Uterus (tissue), 4 donors: ENCODE data around the gene TUT7. TPM values are rescaled to one million over a fixed set of nuclear protein-coding genes. Genes with fewer than 3 reads are reported as not detected.
A peak's percentile ranks its signal among the peaks of the same experiment; 100 is the strongest.

Source experiments
- DNase-seq, 2 donors: peaks; one replicate each; pipeline ENCODE4 v3.0.0-alpha.2; 2019 to 2020
- H3K27ac ChIP-seq, 2 donors: fragments of 200-600 bp; sonication (generic); 1 replicate in 1 of 2; 2 replicates in 1 of 2; pipeline ENCODE4 v1.5.1; 2016 to 2018
- H3K27me3 ChIP-seq, 2 donors: fragments of 200-600 bp; sonication (generic); one replicate each; pipeline ENCODE4 v1.5.1; 2018 to 2019; ENCODE audit warnings: control low read depth in 1 of 2
- H3K36me3 ChIP-seq, 2 donors: fragments of 200-600 bp; sonication (generic); one replicate each; pipeline ENCODE4 v1.5.1; 2019; ENCODE audit warnings: control low read depth in 1 of 2
- H3K4me1 ChIP-seq, 2 donors: fragments of 200-600 bp; sonication (generic); one replicate each; pipeline ENCODE4 v1.5.1; 2018 to 2019; ENCODE audit warnings: control low read depth in 1 of 2
- H3K4me3 ChIP-seq, 2 donors: fragments of 200-600 bp; sonication (generic); 1 replicate in 1 of 2; 2 replicates in 1 of 2; pipeline ENCODE4 v1.5.1; 2018 to 2019; ENCODE audit warnings: mild to moderate bottlenecking in 1 of 2
- H3K9me3 ChIP-seq, 2 donors: fragments of 200-600 bp; sonication (generic); one replicate each; pipeline ENCODE4 v1.5.1; 2019; ENCODE audit warnings: control low read depth in 1 of 2
- POLR2A ChIP-seq, 2 donors: fragments of 450-650 bp; IDR thresholded peaks; one replicate each; pipeline ENCODE4 v1.6.1; 2016; ENCODE audit warnings: antibody characterized with exemption in 2 of 2, mild to moderate bottlenecking in 1 of 2, moderate library complexity in 1 of 2
- intact Hi-C: fragments of 100-400 bp; cut with DNase I; formaldehyde crosslinking; loops from one replicate; pipeline ENCODE4 v1.15.1; 2023; ENCODE audit warnings: low total_unique reads
- total RNA-seq, 4 donors: library from RNA; depleted of rRNA in 3 of 4; stranded (reverse); fragments of >200 nt in 3 of 4; gene quantifications; one replicate each; pipeline versions ENCODE4 v1.1.0 to v1.2.4, GENCODE V29; 2014 to 2023
- TF ChIP-seq, protein P1 (sequence below), 4 experiments: fragments of 200-600 bp in 2 of 4; fragments of 450-650 bp in 2 of 4; sonication (generic) in 2 of 4; IDR thresholded peaks; one replicate each; pipeline ENCODE4 v1.5.1; 2016 to 2019; ENCODE audit warnings: antibody characterized with exemption in 4 of 4, mild to moderate bottlenecking in 2 of 4, moderate library complexity in 1 of 4
- donor health status: DM: yes; HTN: yes; CAD: no.

TUT7 gene
- total RNA-seq, 4 donors from 2014 or later: 13.8 to 41.5 (median 20.3) TPM

- Histone ChIP-seq H3K27ac (no peak overlapping the region), H3K4me1 (no peaks in the 10 kb centered on the region), H3K9me3 (no peaks in the 10 kb centered on the region), H3K4me3 (no peak overlapping the region), H3K36me3 (no peaks in the 10 kb centered on the region), H3K27me3 (no peaks in the 10 kb centered on the region)
- no peak for TF ChIP-seq POLR2A (IDR thresholded peaks at IDR 0.05)
- TF ChIP-seq, protein P1, sequence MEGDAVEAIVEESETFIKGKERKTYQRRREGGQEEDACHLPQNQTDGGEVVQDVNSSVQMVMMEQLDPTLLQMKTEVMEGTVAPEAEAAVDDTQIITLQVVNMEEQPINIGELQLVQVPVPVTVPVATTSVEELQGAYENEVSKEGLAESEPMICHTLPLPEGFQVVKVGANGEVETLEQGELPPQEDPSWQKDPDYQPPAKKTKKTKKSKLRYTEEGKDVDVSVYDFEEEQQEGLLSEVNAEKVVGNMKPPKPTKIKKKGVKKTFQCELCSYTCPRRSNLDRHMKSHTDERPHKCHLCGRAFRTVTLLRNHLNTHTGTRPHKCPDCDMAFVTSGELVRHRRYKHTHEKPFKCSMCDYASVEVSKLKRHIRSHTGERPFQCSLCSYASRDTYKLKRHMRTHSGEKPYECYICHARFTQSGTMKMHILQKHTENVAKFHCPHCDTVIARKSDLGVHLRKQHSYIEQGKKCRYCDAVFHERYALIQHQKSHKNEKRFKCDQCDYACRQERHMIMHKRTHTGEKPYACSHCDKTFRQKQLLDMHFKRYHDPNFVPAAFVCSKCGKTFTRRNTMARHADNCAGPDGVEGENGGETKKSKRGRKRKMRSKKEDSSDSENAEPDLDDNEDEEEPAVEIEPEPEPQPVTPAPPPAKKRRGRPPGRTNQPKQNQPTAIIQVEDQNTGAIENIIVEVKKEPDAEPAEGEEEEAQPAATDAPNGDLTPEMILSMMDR (IDR thresholded peaks at IDR 0.05): no peak
- DNase-seq: no peak
- intact Hi-C loops: no loop called here
Observed at GRCh38 chr9:86248746-86249145, 105.5 kb downstream of the TUT7 start.

GRCh38 chr9:86246752-86247161 is 107.5 kb downstream of the TUT7 start:
- no peaks in the 10 kb centered on the region for H3K27me3 ChIP-seq
- no peak overlapping the region for H3K27ac ChIP-seq
- intact Hi-C loops: no loop called here
- H3K36me3 ChIP-seq: no peaks in the 10 kb centered on the region
- TF ChIP-seq, protein P1 (IDR thresholded peaks at IDR 0.05): no peak
- TF ChIP-seq POLR2A (IDR thresholded peaks at IDR 0.05): no peak
- no peaks in the 10 kb centered on the region for H3K9me3 ChIP-seq
- H3K4me1 ChIP-seq: no peaks in the 10 kb centered on the region
- no peak overlapping the region for H3K4me3 ChIP-seq
- peak in 1 of 2 donors; percentile 22 for DNase-seq

GRCh38 chr9:86242071-86242470 is 112.1 kb downstream of the TUT7 start:
- H3K36me3 ChIP-seq: no peaks in the 10 kb centered on the region
- H3K27ac ChIP-seq: no peak overlapping the region
- DNase-seq: no peak
- TF ChIP-seq, protein P1 (IDR thresholded peaks at IDR 0.05): no peak
- no peak for TF ChIP-seq POLR2A (IDR thresholded peaks at IDR 0.05)
- intact Hi-C loops: no loop called here
- H3K4me1 ChIP-seq: no peaks in the 10 kb centered on the region
- H3K4me3 ChIP-seq: no peak overlapping the region
- H3K27me3 ChIP-seq: no peaks in the 10 kb centered on the region
- H3K9me3 ChIP-seq: no peaks in the 10 kb centered on the region

- Histone ChIP-seq H3K4me3 (no peak overlapping the region), H3K27ac (no peak overlapping the region), H3K9me3 (no peaks in the 10 kb centered on the region), H3K27me3 (no peaks in the 10 kb centered on the region), H3K4me1 (no peaks in the 10 kb centered on the region), H3K36me3 (no peaks in the 10 kb centered on the region)
- no peak for DNase-seq
- no peak for TF ChIP-seq POLR2A (IDR thresholded peaks at IDR 0.05)
- TF ChIP-seq, protein P1 (IDR thresholded peaks at IDR 0.05): no peak
- intact Hi-C loops: no loop called here
Observed at GRCh38 chr9:86241216-86241615, 113.0 kb downstream of the TUT7 start.

DNA sequence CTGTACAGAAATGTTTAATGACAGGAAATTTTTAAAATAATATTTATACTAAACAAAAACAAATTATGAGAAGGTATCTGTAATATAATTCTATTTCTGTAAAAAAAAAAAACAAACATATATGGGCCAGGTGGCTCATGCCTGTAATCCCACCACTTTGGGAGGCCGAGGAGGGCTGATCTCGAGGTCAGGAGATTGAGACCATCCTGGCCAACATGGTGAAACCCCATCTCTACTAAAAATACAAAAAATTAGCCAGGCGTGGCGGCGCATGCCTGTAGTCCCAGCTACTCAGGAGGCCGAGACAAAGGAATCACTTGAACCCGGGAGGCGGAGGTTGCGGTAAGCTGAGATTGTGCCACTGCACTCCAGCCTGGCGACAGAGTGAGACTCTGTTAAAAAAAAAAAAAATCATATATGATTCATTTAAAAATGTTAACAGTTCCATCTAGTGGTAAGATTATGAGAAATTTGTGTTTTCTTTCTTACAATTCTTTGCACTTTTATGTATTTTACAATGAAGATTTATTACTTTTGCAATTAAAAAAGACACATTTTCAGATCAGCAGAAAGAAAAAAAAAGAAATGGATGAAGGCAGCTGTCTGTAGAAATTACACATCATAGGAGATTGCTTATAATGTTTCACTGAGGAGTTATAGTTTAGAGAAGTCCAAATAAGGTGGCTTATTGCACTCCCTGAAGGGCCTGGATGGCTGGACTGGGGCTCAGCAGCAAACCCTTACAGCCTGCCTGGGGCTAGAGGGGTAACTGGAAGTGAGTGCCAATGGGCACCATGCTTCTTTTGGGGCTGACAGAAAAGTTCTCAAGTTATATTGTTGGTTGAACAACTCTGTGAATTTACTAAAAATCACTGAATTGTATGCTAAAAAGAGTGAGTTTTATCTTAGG is 115.1 kb downstream of the TUT7 start:
- TF ChIP-seq, protein P1 (IDR thresholded peaks at IDR 0.05): peak in 2 of 4 experiments; percentile 10 to 21
- TF ChIP-seq POLR2A (IDR thresholded peaks at IDR 0.05): no peak
- Histone ChIP-seq H3K27ac (no peak overlapping the region), H3K36me3 (no peaks in the 10 kb centered on the region), H3K9me3 (no peaks in the 10 kb centered on the region), H3K27me3 (no peaks in the 10 kb centered on the region), H3K4me1 (no peaks in the 10 kb centered on the region), H3K4me3 (no peak overlapping the region)
- DNase-seq: no peak
- intact Hi-C loops: no loop called here
